ENCODE data around the gene PAQR7. TPM values are rescaled to one million over a fixed set of nuclear protein-coding genes. Genes with fewer than 3 reads are reported as not detected.

Gene PAQR7
- polyA plus RNA-seq, 1 donor from 2014 or later, result 4.1 TPM

GRCh38 chr1:25880518-25880917 is 5.0 kb upstream of the PAQR7 start:
- no peaks in the 10 kb centered on the region for H3K79me2 ChIP-seq (replicated peaks; ENCODE audit: insufficient read depth, low read length)
- peaks cover 9% of the 10 kb centered on the region for H3K36me3 ChIP-seq (ENCODE audit: insufficient read depth, low read length)
- H3K27ac ChIP-seq (ENCODE audit: low read length), result no peak overlapping the region
- peaks cover 3% of the 10 kb centered on the region for H4K20me1 ChIP-seq (ENCODE audit: insufficient read depth)
- H3K4me2 ChIP-seq (ENCODE audit: low read length), result no peak overlapping the region
- no peak overlapping the region for H3K4me3 ChIP-seq (ENCODE audit: low read length)
- H3K9me3 ChIP-seq (ENCODE audit: low read length), result no peaks in the 10 kb centered on the region
- H2AFZ ChIP-seq (ENCODE audit: low read depth, low read length), result no peak overlapping the region
- TF ChIP-seq POLR2AphosphoS5 (IDR thresholded peaks at IDR 0.05) (no peak), EZH2 (IDR thresholded peaks at IDR 0.05; ENCODE audit: borderline replicate concordance, insufficient read depth, low read length, poor library complexity, severe bottlenecking) (no peak), SMC3 (conservative IDR thresholded peaks at IDR 0.05; ENCODE audit: poor library complexity) (no peak), RAD21 (conservative IDR thresholded peaks at IDR 0.05) (no peak), REST (IDR thresholded peaks at IDR 0.05; ENCODE audit: borderline replicate concordance) (no peak), CTCF (IDR thresholded peaks at IDR 0.05; ENCODE audit: poor library complexity, severe bottlenecking) (no peak), TAF1 (IDR thresholded peaks at IDR 0.05; ENCODE audit: low read depth) (no peak), MXI1 (conservative IDR thresholded peaks at IDR 0.05; ENCODE audit: poor library complexity, severe bottlenecking) (no peak), EP300 (conservative IDR thresholded peaks at IDR 0.05; ENCODE audit: poor library complexity, severe bottlenecking) (no peak)
- no peaks in the 10 kb centered on the region for H3F3A ChIP-seq (ENCODE audit: insufficient read depth, low read length, poor library complexity, severe bottlenecking)
- H3K9me2 ChIP-seq (ENCODE audit: insufficient read depth, low read length), result no peaks in the 10 kb centered on the region
- no peak overlapping the region for H3K9ac ChIP-seq (ENCODE audit: low read length)
- H3K27me3 ChIP-seq (ENCODE audit: insufficient read depth, low read depth, low read length), result peaks cover 13% of the 10 kb centered on the region

- Histone ChIP-seq H4K20me1 (ENCODE audit: insufficient read depth) (peaks cover 3% of the 10 kb centered on the region), H3K79me2 (replicated peaks; ENCODE audit: insufficient read depth, low read length) (no peaks in the 10 kb centered on the region), H3K27ac (ENCODE audit: low read length) (no peak overlapping the region), H3K36me3 (ENCODE audit: insufficient read depth, low read length) (peaks cover 6% of the 10 kb centered on the region), H3K27me3 (ENCODE audit: insufficient read depth, low read depth, low read length) (peaks cover 18% of the 10 kb centered on the region), H3K4me2 (ENCODE audit: low read length) (no peak overlapping the region), H3K9me3 (ENCODE audit: low read length) (no peaks in the 10 kb centered on the region), H3F3A (ENCODE audit: insufficient read depth, low read length, poor library complexity, severe bottlenecking) (no peaks in the 10 kb centered on the region), H3K9ac (ENCODE audit: low read length) (no peak overlapping the region), H3K4me3 (ENCODE audit: low read length) (no peak overlapping the region), H3K9me2 (ENCODE audit: insufficient read depth, low read length) (no peaks in the 10 kb centered on the region), H2AFZ (ENCODE audit: low read depth, low read length) (no peak overlapping the region)
- TF ChIP-seq SMC3 (conservative IDR thresholded peaks at IDR 0.05; ENCODE audit: poor library complexity), result no peak
- TF ChIP-seq MXI1 (conservative IDR thresholded peaks at IDR 0.05; ENCODE audit: poor library complexity, severe bottlenecking), result no peak
- no peak for TF ChIP-seq EZH2 (IDR thresholded peaks at IDR 0.05; ENCODE audit: borderline replicate concordance, insufficient read depth, low read length, poor library complexity, severe bottlenecking)
- no peak for TF ChIP-seq CTCF (IDR thresholded peaks at IDR 0.05; ENCODE audit: poor library complexity, severe bottlenecking)
- TF ChIP-seq REST (IDR thresholded peaks at IDR 0.05; ENCODE audit: borderline replicate concordance), result no peak
- TF ChIP-seq TAF1 (IDR thresholded peaks at IDR 0.05; ENCODE audit: low read depth), result no peak
- no peak for TF ChIP-seq POLR2AphosphoS5 (IDR thresholded peaks at IDR 0.05)
Observed at GRCh38 chr1:25879675-25880074, 4.2 kb upstream of the PAQR7 start.
